ENCODE measurements around the gene CEMP1. TPM values are rescaled to one million over a fixed set of nuclear protein-coding genes. Genes with fewer than 3 reads are reported as not detected.
A peak's percentile ranks its signal among the peaks of the same experiment; 100 is the strongest.

The CEMP1 gene
- total RNA-seq, 2 donors from 2014 or later, result 0.50 TPM; not detected in 1

DNA sequence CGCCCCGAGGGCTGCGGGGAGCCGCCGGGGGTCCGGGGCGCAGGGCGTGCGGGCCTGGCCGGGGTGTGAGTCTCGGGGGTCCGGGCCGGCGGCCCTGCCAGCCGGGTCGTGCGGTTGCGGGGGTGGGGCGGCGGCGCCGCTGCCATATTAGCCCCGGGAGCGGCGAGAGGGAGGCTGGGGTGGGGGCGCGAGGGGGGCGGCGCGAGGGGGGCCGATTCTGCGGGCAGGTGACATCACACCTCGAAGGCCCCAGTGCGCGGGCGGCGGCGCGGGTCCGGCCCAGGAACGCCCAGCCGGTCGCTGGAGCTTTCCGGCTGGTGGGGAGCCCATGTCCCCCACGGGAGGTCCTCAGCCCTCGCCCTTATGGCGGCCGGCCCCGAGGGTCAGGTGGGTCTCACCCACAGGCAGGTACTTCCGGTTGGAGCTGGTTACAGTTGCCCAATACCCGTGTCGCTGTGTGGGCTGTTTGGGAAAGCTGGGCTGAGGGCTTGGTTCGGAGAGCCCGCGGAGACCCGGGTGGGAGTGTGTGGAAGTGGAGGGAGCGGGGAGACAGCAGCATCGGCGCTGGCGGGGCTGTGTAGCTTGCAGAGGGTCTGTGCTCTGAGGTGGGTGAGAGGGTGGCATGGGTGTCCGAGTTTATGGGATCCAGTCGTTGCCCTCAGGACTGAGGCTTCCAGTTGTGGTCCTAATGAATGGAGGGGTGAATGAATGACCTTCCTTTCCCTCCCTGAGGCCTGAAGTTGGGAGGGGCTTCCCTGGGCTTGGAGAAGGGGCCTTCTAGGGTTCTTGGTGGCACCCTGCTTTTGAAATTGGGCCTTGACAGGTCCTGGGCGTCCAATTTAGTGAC lies 16.7 kb downstream of the CEMP1 start:
- ATAC-seq, result peak in 1 of 2 donors; percentile 16
- Mint-ChIP-seq H3K27ac (peak overlapping the region; percentile 91 to 99), H3K36me3 (peaks cover 0 to 17% of the 10 kb centered on the region in 2 donors), H3K9me3 (no peaks in the 10 kb centered on the region)
- DNase-seq (ENCODE audit: low spot score in 2 of 2), result no peak

GRCh38 chr16:2513405-2514332 lies 17.5 kb downstream of the CEMP1 start, which contains the start of gene ATP6V0C:
Gene ATP6V0C, plus strand, starts transcription at chr16:2513952. Its CDS starts 152 bp downstream, at chr16:2514104.
- ATAC-seq, result peak; percentile 87 to 93
- H3K9me3 Mint-ChIP-seq, result no peaks in the 10 kb centered on the region
- peak within 1 kb of the TSS; percentile 91 to 99 for H3K27ac Mint-ChIP-seq
- DNase-seq (ENCODE audit: low spot score in 2 of 2), result peak; percentile 92 to 95
- H3K36me3 Mint-ChIP-seq, result peaks cover 0 to 17% of the 10 kb centered on the region in 2 donors

DNA sequence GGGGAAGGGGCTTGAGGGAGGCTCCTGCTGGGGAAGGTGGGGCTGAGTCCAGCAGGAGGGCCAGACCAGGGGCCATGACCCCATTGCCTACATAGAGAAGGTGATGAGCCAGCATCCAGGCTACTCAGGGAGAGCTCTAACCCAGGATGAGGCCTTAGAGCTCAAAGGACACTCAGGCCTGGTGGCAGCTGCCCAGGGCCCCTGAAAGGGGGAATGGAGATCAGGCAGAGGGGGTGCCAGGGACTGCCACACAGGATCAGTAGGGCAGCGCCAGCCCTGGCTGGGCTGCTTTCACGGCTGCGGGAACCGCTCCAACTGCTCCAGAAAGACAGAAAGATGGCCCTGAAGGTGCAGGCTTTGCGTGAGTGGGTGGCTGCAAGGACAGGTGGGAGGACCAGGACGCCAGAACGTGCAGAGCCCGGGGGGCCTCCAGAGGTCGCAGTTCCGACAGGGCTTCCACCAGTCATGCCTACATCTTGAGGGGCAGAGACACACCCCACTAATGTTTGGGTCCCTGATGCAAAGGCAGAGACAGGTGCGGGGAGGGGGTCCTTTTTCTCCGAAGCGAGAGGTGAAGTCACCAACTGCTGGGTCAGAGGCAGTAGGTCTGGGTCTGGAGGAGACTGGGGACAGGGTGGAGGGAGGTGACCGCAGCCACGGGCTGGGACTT lies 18.3 kb downstream of the CEMP1 start:
- Mint-ChIP-seq H3K9me3 (no peaks in the 10 kb centered on the region), H3K36me3 (peaks cover 0 to 17% of the 10 kb centered on the region in 2 donors), H3K27ac (peak overlapping the region; percentile 91 to 92)
- no peak for DNase-seq (ENCODE audit: low spot score in 2 of 2)
- ATAC-seq, result peak in 1 of 2 donors; percentile 0

DNA sequence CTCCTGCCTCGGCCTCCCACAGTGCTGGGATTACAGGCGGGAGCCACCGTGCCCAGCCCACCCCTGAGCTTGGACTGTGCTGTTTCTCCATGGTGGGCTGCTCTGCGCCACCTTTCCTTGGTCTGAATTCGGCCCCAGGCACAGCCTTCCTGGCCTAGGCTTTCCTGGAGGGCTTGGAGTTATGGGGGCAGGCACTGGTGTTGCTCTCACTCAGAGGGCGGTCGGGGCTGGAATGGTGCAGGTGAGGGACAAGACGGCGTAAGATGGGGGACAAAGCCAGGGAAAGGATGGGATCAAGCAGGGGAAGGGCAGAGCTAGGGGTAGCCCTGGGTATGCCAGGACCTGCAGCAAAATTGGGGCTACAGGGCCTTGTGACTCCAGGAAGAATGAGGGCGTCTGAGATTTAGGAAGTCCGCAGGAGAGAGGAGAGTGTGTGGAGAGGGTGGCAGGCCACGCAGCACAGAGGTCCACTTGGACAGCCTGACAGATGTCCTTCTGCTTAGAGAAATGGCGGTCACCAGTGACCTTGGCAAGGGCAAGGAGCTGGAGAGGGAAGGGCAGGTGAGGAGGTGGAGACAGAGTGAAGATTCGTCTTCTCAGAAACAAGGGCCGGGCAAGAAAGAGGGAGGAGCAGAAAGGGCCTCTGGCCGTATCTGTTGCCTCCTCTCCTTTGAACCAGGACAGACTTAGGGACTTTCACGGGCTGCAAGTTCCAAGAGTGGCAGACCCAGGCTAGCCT lies 19.0 kb downstream of the CEMP1 start:
- ATAC-seq, result no peak
- H3K9me3 Mint-ChIP-seq, result no peaks in the 10 kb centered on the region
- no peak for DNase-seq (ENCODE audit: low spot score in 2 of 2)
- peaks cover 0 to 17% of the 10 kb centered on the region in 2 donors for H3K36me3 Mint-ChIP-seq
- H3K27ac Mint-ChIP-seq, result peak overlapping the region in 1 of 2 donors; percentile 92

- Mint-ChIP-seq H3K9me3 (no peaks in the 10 kb centered on the region), H3K36me3 (peaks cover 0 to 17% of the 10 kb centered on the region in 2 donors), H3K27ac (peak overlapping the region in 1 of 2 donors; percentile 30)
- ATAC-seq (no peak), DNase-seq (ENCODE audit: low spot score in 2 of 2) (no peak)
Observed at GRCh38 chr16:2511128-2511800, 19.9 kb downstream of the CEMP1 start.

DNA sequence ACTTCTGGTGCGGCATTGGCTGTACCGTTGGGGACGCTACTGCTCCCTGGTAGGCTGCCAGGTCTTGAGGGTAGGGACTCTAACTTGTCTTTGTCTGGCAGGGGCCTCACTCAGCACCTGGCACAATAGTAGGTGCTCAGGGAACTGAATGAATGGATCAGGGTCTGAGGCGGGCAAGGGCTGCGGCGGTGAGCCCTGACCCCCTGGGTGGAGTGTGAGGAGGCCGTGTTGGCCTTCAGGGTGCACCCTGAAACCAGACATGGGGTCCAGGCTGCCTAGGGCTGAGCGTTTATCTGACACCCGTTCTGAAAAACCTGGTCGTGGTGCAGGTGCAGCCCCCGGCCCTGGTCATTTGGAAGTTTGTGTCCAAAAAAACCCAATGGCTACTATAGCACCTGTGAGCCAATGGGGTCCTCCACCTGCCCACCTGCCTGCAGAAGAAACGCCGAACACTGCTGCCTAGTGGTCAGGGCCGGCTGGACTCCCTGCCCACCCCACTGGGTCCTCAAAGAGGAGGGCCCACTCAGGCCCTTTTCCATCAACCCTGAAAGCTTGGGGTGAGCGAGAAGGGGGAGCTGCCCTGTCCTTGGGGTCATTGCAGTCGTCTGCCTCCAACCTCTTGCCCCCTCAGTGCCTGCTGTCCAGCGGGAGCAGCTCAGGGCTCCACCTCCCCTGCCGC lies 22.3 kb downstream of the CEMP1 start:
- no peak overlapping the region for H3K27ac Mint-ChIP-seq
- no peaks in the 10 kb centered on the region for H3K36me3 Mint-ChIP-seq
- ATAC-seq (no peak), DNase-seq (ENCODE audit: low spot score in 2 of 2) (no peak)
- no peaks in the 10 kb centered on the region for H3K9me3 Mint-ChIP-seq

GRCh38 chr16:2507665-2508064 lies 23.5 kb downstream of the CEMP1 start:
- DNase-seq (ENCODE audit: low spot score in 2 of 2) (no peak), ATAC-seq (no peak)
- Mint-ChIP-seq H3K27ac (peak overlapping the region in 1 of 2 donors; percentile 50), H3K9me3 (no peaks in the 10 kb centered on the region), H3K36me3 (no peaks in the 10 kb centered on the region)

DNA sequence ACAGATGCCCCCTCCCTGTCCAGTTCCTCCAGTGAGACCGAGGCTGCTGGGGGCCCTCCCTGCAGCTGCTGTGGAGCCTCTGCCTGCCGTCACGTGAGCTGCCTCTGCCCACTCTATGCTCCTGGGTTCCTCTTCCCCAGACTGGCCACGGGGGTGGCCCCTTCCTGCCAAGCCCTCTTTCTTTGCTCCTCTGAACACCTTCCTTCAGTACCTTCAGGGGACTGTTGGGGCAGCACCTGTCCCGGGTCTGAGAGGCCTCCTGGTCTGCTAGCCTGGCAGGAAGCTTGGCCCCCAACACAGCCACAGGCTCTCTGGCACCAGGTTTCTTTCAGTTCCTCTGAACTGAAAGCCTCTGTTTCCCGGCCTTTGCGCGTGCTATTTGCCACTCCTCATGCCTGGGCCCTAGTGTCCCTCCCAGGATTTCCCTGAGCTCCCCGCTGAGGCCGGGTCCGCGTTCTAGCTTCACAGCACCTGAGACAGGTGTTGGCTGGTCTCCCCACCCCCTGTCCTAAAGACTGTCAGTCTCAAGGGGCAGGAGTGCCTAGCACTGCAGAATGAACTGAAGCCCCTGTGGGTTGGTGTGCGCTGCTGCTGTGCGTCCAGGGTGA lies 24.1 kb downstream of the CEMP1 start:
- Mint-ChIP-seq H3K9me3 (no peaks in the 10 kb centered on the region), H3K36me3 (no peaks in the 10 kb centered on the region), H3K27ac (peak overlapping the region in 1 of 2 donors; percentile 77)
- peak; percentile 32 to 34 for ATAC-seq
- DNase-seq (ENCODE audit: low spot score in 2 of 2), result no peak

- Mint-ChIP-seq H3K27ac (no peak overlapping the region), H3K36me3 (no peaks in the 10 kb centered on the region), H3K9me3 (no peaks in the 10 kb centered on the region)
- no peak for ATAC-seq
- DNase-seq (ENCODE audit: low spot score in 2 of 2), result no peak
Observed at GRCh38 chr16:2505695-2506094, 25.5 kb downstream of the CEMP1 start.

DNA sequence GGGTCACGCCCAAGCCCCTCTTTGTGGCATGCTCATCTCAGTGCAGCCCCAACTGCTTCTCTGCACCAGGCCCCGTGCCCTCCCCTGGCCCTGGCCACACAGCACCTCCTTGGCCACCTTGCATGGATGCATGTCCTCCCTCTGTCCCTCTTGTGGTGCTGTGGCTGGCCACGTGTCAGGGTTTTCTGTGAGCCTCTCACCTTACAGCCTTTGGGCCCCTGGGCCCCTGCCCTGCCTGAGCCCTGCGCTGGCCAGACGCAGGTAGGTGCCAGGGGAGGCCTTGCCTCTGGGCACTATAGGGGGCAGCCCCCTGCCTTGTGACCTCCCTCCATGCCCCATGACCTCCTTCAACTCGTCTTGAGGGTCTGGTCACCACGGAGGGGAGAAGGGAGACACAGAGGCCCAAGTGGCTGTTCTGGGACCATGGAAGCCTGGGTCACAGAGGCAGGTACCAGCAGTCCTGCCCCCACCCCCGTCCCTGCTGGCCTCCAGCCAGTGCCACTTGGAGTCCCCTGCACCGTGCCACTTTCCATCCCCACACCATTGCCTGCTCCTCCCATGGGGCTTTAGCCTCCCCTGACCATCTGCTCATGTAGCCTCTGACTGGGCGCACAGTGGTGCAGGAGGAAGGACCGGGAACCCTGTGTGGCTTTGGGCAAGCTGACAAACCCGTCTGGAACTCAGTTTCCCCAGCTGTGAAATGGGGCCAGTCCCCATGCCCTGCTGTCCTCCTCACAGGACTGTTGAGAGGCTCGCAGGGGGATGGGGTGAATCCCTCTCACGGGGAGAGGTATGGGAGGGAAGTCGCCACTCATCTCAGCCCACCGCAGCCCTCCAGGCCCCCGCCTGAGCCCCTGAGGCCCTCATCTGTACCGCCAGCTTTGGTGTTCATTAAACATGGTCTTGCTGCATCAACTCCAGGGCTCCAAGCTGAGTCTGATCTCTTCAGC lies 29.0 kb downstream of the CEMP1 start:
- ATAC-seq (no peak), DNase-seq (ENCODE audit: low spot score in 2 of 2) (no peak)
- no peaks in the 10 kb centered on the region for H3K9me3 Mint-ChIP-seq
- H3K27ac Mint-ChIP-seq, result no peak overlapping the region
- no peaks in the 10 kb centered on the region for H3K36me3 Mint-ChIP-seq

DNA sequence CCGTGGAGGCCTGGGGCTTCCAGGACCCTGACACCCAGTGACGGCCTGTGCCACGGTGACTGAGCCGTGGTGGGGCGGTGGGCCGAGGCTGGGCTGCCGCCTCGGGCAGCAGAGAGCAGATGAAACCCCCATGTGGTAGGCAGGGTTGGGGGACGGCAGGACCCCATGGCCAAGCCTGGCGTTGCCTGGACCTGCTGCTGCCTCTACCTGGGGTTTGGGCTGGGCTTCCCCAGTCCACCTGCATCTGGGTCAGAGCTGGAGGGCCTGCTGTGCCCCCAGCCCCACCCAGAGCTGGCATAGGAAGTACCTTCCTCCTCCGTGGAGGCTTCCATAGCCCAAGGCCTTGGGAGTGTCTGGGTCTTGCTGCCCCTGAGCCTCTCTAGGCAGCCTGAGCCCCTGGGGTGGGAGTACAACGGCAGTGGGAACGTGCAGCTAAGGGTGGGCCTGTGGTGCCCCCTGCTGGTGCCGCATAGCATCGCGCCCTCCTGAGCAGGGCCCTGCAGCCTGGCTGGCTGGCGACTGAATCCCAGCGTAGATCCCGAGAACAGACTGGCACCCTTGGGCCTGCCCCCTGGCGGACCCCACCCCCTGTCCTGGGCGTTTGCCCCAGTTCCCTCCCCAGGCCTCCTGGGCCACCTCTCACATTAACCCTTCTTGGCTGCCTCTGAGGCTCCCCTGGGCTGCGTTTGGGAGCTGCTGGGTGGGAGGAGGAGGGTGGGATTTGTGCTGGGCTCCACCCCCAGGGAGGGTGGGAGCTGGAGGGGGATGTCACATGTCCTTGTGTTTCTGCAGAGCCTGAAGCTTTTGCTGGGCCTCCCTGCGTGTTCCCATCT lies 30.1 kb downstream of the CEMP1 start:
- ATAC-seq (peak; percentile 87 to 95), DNase-seq (ENCODE audit: low spot score in 2 of 2) (peak; percentile 79 to 88)
- Mint-ChIP-seq H3K27ac (no peak overlapping the region), H3K36me3 (no peaks in the 10 kb centered on the region), H3K9me3 (no peaks in the 10 kb centered on the region)

GRCh38 chr16:2500430-2500917 lies 30.7 kb downstream of the CEMP1 start:
- no peak for DNase-seq (ENCODE audit: low spot score in 2 of 2)
- no peaks in the 10 kb centered on the region for H3K9me3 Mint-ChIP-seq
- ATAC-seq, result peak in 1 of 2 donors; percentile 5

DNA sequence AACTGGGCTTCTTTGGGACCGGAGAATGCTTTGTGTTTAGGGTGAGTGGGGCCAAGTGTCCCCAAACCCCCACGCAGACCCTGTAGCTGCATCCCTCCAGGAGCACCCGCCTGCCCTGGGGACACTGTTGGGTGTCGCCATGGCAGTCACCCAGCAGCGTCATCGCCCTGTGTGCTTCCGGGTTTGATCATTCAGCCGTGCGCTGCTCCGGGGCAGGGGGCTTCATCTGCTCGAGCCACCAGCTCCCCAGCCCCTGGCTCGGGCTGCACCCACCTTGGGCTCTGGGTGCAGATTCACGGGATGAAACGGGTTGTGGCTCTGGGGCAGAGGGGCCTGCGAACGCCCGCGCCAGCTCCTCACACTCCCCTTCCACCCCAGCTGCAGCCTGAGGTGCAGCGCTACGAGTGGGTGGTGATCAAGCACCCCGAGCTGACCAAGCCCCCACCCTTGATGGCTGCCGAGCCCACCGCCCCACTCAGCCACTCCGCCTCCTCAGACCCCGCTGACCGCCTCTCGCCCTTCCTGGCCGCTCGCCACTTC lies 31.2 kb downstream of the CEMP1 start:
- no peaks in the 10 kb centered on the region for H3K9me3 Mint-ChIP-seq

More at GRCh38 chr16:2500430-2500917, 30.7 kb downstream of the CEMP1 start:
- H3K36me3 Mint-ChIP-seq, result no peaks in the 10 kb centered on the region
- no peak overlapping the region for H3K27ac Mint-ChIP-seq

More for the DNA sequence above, 31.2 kb downstream of the CEMP1 start:
- ATAC-seq (no peak), DNase-seq (ENCODE audit: low spot score in 2 of 2) (no peak)
- H3K36me3 Mint-ChIP-seq, result no peaks in the 10 kb centered on the region
- H3K27ac Mint-ChIP-seq, result no peak overlapping the region
